GM12878 (cell line): ENCODE results near the gene ZBTB18. TPM values are rescaled to one million over a fixed set of nuclear protein-coding genes. Genes with fewer than 3 reads are reported as not detected.

Source experiments
- ATAC-seq: fragments of 200-7000 bp; cut with Tn5 transposase; 3 replicates; pipeline ENCODE4 v1.9.1; 2020; ENCODE audit warnings: mild to moderate bottlenecking, moderate library complexity
- BruUV-seq: library from RNA; stranded (reverse); fragments of 400-500 nt; replicated peaks from 2 replicates; lab custom pipeline; 2021; lab: Mats Ljungman, UMichigan
- CTCF ChIA-PET: fragments of 300-600 bp; sonication (Branson Sonifier 250); formaldehyde crosslinking; extraction: SDS; loops from one replicate; lab custom pipeline; 2021; ENCODE audit warnings: inconsistent platforms; lab: Yijun Ruan, JAX
- POLR2A ChIA-PET: fragments of 350-600 bp; formaldehyde crosslinking; extraction: SDS; loops from one replicate; lab custom pipeline; 2021; ENCODE audit warnings: inconsistent platforms; lab: Charles Lee
- RAD21 ChIA-PET: fragments of 300-600 bp; sonication (Branson Sonifier 250); formaldehyde crosslinking; loops from one replicate; lab custom pipeline; 2023; ENCODE audit warnings: antibody characterized with exemption; ENCODE audit not compliant: unreplicated experiment; lab: Charles Lee
- SMC1A ChIA-PET: fragments of 300-600 bp; sonication (Branson Sonifier 250); formaldehyde crosslinking; loops from one replicate; lab custom pipeline; 2023; ENCODE audit not compliant: unreplicated experiment, uncharacterized antibody; lab: Charles Lee
- DNase-seq: peaks from one replicate; pipeline ENCODE4 v3.0.0-alpha.2; 2011; ENCODE audit warnings: low read depth, low spot score
- FAIRE-seq: peaks from 3 replicates; lab custom pipeline; 2011; peaks lifted over from hg19 to GRCh38; lab: Jason Lieb, UNC
- H2AFZ ChIP-seq: 2 replicates; pipeline ENCODE4 v1.6.0; 2011; ENCODE audit warnings: low read depth, low read length, control low read depth; ENCODE audit not compliant: control insufficient read depth
- H3K27ac ChIP-seq: 2 replicates; pipeline ENCODE4 v1.5.1; 2011; ENCODE audit warnings: control low read depth; ENCODE audit not compliant: control insufficient read depth, insufficient read depth
- H3K27me3 ChIP-seq, 2 experiments: replicated peaks in 1 of 2; 2 replicates each; pipeline versions ENCODE4 v1.6.0 to v1.6.1; 2011; ENCODE audit warnings: low read length in 1 of 2; ENCODE audit not compliant: control insufficient read depth in 2 of 2, insufficient read depth in 2 of 2
- H3K36me3 ChIP-seq, 2 experiments: 2 replicates each; pipeline ENCODE4 v1.5.1; 2011; ENCODE audit warnings: low read length in 1 of 2; ENCODE audit not compliant: control insufficient read depth in 2 of 2, insufficient read depth in 2 of 2
- H3K4me1 ChIP-seq: 2 replicates; pipeline ENCODE4 v1.6.1; 2011; ENCODE audit warnings: mild to moderate bottlenecking, low read length, moderate library complexity, mixed read lengths; ENCODE audit not compliant: control insufficient read depth, insufficient read depth
- H3K4me2 ChIP-seq: 2 replicates; pipeline ENCODE4 v1.6.0; 2011; ENCODE audit warnings: control low read depth; ENCODE audit not compliant: control insufficient read depth, insufficient read depth
- H3K4me3 ChIP-seq: fragments of 200-600 bp; sonication (generic); 2 replicates; pipeline ENCODE4 v1.5.1; 2016
- H3K79me2 ChIP-seq: 2 replicates; pipeline ENCODE4 v1.6.0; 2011; ENCODE audit warnings: low read length; ENCODE audit not compliant: control insufficient read depth, insufficient read depth
- H3K9ac ChIP-seq: 2 replicates; pipeline ENCODE4 v1.8.0; 2011; ENCODE audit warnings: low read length, control low read depth, mixed read lengths; ENCODE audit not compliant: control insufficient read depth, insufficient read depth
- H3K9me3 ChIP-seq: replicated peaks from 3 replicates; pipeline ENCODE4 v1.5.1; 2011; ENCODE audit warnings: mild to moderate bottlenecking, low read length; ENCODE audit not compliant: control insufficient read depth, insufficient read depth
- H4K20me1 ChIP-seq: 2 replicates; pipeline ENCODE4 v1.6.0; 2011; ENCODE audit not compliant: control insufficient read depth, insufficient read depth
- BCL11A ChIP-seq: IDR thresholded peaks from 2 replicates; pipeline ENCODE4 v1.6.1; 2011; ENCODE audit warnings: low read depth, low read length
- CHD1 ChIP-seq: IDR thresholded peaks from 2 replicates; pipeline ENCODE4 v1.6.1; 2012; ENCODE audit warnings: low read depth, low read length, improper control_type of control experiment
- GABPA ChIP-seq: IDR thresholded peaks from 2 replicates; pipeline ENCODE4 v1.6.1; 2014; ENCODE audit warnings: antibody characterized with exemption, low read depth, mild to moderate bottlenecking, inconsistent platforms
- GATAD2B ChIP-seq: fragments of 450-650 bp; conservative IDR thresholded peaks from 2 replicates; pipeline ENCODE4 v1.6.1; 2017; ENCODE audit warnings: low read depth, mild to moderate bottlenecking, moderate library complexity
- NFYB ChIP-seq: IDR thresholded peaks from 2 replicates; pipeline ENCODE4 v1.6.1; 2011; ENCODE audit warnings: low read depth, mild to moderate bottlenecking, low read length, improper control_type of control experiment, moderate library complexity; ENCODE audit not compliant: insufficient read depth
- PML ChIP-seq: IDR thresholded peaks from 2 replicates; pipeline ENCODE4 v1.6.1; 2012; ENCODE audit warnings: low read length, inconsistent platforms
- ZNF622 ChIP-seq: fragments of 450-650 bp; IDR thresholded peaks from 2 replicates; pipeline ENCODE4 v1.6.1; 2017; ENCODE audit warnings: mild to moderate bottlenecking, inconsistent platforms
- WGBS: methylation state at CpG from one replicate; pipeline ENCODE4 v1.1.6; 2016; ENCODE audit warnings: low lambda C conversion rate; ENCODE audit not compliant: insufficient replicate concordance, insufficient coverage; ENCODE audit errors: missing lambda C conversion rate; 5-methylcytosine and 5-hydroxymethylcytosine counted together
- in situ Hi-C: fragments of 300-500 bp; cut with MboI; formaldehyde crosslinking; loops from 9 replicates; pipeline ENCODE4 v1.14.3; 2018; ENCODE audit warnings: mixed read lengths
- intact Hi-C: fragments of 100-400 bp; cut with micrococcal nuclease; formaldehyde crosslinking; loops from one replicate; pipeline ENCODE4 v1.14.2; 2022; ENCODE audit not compliant: unreplicated experiment
- polyA plus RNA-seq, 11 experiments: library from polyadenylated mRNA; depleted of rRNA in 4 of 11; unstranded in 6 of 11; stranded (reverse) in 5 of 11; fragments of >200 nt; fragmentation: Nextera tagmentation in 4 of 11; fragmentation: Illumina TruSeq in 1 of 11; extraction: Ambion mirVana in 4 of 11; extraction: Trizol in 1 of 11; gene quantifications; 1 replicate in 1 of 11; 2 replicates in 10 of 11; pipeline versions ENCODE4 v1.2.1 to v1.2.3, GENCODE V29; 2011 to 2016; ENCODE audit warnings: inconsistent platforms in 2 of 11, missing spikeins in 2 of 11, low read depth in 1 of 11
- total RNA-seq, 4 experiments: library from RNA; depleted of rRNA in 3 of 4; stranded (reverse); fragments of >200 nt in 3 of 4; fragmentation: Illumina TruSeq in 1 of 4; extraction: Trizol in 1 of 4; gene quantifications; 2 replicates each; pipeline versions ENCODE4 v1.2.1 to v1.2.3, GENCODE V29; 2013 to 2021
- TF ChIP-seq, protein P1 (sequence below): fragments of 450-650 bp; IDR thresholded peaks from 2 replicates; pipeline ENCODE4 v1.6.1; 2017; ENCODE audit warnings: mild to moderate bottlenecking
- TF ChIP-seq, protein P2 (sequence below): fragments of 150-350 bp; IDR thresholded peaks from 2 replicates; pipeline ENCODE4 v1.6.1; 2014; ENCODE audit warnings: mild to moderate bottlenecking, low read depth, low read length

The ZBTB18 gene
- total and polyA plus RNA-seq, 10 of the 15 experiments (the other 5 are each of a cell fraction or from before 2014, with no cell fraction given): 0.27 to 8.6 (median 6.1) TPM

DNA sequence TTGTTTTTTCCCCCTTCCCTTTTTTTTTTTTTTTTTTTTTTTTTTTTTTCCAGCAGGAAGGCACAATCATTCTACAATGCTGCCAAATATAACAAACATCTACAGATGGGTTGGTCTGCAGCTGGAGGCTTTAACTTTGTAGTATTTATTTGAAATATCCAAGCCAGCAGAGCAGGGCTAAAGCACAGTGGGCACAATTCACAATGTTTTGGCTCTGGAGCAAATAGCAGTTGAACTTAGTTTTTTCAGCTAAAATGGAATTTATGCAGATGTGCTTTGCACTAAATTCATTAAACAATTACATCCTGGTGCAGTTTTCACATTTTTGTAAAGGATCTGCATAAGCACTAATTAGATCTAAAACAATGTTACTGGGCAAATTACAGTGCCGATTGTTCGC is 39.8 kb upstream of the ZBTB18 start (continued):
- TF ChIP-seq, protein P1, sequence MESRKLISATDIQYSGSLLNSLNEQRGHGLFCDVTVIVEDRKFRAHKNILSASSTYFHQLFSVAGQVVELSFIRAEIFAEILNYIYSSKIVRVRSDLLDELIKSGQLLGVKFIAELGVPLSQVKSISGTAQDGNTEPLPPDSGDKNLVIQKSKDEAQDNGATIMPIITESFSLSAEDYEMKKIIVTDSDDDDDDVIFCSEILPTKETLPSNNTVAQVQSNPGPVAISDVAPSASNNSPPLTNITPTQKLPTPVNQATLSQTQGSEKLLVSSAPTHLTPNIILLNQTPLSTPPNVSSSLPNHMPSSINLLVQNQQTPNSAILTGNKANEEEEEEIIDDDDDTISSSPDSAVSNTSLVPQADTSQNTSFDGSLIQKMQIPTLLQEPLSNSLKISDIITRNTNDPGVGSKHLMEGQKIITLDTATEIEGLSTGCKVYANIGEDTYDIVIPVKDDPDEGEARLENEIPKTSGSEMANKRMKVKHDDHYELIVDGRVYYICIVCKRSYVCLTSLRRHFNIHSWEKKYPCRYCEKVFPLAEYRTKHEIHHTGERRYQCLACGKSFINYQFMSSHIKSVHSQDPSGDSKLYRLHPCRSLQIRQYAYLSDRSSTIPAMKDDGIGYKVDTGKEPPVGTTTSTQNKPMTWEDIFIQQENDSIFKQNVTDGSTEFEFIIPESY: no peak
- TF ChIP-seq PML (no peak), CHD1 (no peak), GABPA (no peak), NFYB (no peak), GATAD2B (no peak)

DNA sequence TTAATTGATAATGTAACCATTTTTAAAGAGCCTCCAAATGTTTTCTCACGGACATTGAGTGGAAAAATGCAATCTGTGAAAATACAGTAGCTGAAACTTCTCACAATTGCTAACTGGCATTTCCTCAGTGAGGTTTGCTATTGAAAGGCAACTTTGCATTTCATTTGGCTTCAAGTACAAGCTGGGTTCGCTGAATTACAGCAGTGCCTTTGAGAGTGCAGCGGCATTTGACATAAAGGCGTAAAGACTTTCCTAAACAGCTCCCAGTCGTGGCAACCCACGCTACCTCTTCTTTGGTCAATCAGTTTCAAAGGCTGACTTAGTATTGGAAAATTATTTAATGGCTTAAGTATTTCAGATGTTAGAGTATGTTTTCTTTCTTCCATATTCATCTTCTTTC is 39.3 kb upstream of the ZBTB18 start:
- Histone ChIP-seq H3K9me3 (no peaks in the 10 kb centered on the region), H3K79me2 (no peaks in the 10 kb centered on the region), H4K20me1 (no peaks in the 10 kb centered on the region), H3K27me3 (peaks cover 0 to 4% of the 10 kb centered on the region in 2 experiments; a peak in 1 of 4 replicates), H3K4me2 (no peak overlapping the region), H3K4me3 (no peak overlapping the region), H3K36me3 (no peaks in the 10 kb centered on the region), H3K27ac (no peak overlapping the region)
- in situ Hi-C loops: no loop called here
- FAIRE-seq: no peak
- ChIA-PET POLR2A (no interaction called here), SMC1A (no interaction called here), RAD21 (no interaction called here), CTCF (no interaction called here)
- DNase-seq: no peak
- intact Hi-C loops: no loop called here
- no TSS peak for BruUV-seq
- no peak for ATAC-seq
- TF ChIP-seq ZNF622 (no peak), BCL11A (no peak)
- TF ChIP-seq, protein P2, sequence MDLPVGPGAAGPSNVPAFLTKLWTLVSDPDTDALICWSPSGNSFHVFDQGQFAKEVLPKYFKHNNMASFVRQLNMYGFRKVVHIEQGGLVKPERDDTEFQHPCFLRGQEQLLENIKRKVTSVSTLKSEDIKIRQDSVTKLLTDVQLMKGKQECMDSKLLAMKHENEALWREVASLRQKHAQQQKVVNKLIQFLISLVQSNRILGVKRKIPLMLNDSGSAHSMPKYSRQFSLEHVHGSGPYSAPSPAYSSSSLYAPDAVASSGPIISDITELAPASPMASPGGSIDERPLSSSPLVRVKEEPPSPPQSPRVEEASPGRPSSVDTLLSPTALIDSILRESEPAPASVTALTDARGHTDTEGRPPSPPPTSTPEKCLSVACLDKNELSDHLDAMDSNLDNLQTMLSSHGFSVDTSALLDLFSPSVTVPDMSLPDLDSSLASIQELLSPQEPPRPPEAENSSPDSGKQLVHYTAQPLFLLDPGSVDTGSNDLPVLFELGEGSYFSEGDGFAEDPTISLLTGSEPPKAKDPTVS: no peak
- TF ChIP-seq, all 136 proteins: peak for 0
- Histone ChIP-seq H2AFZ (no peak overlapping the region), H3K4me1 (no peaks in the 10 kb centered on the region), H3K9ac (no peak overlapping the region)
- 50% methylated on average over 6 of the region's 6 CpGs for WGBS
